ENCODE results near the gene MYO9B.
A peak's percentile ranks its signal among the peaks of the same experiment; 100 is the strongest.

The MYO9B gene

GRCh38 chr19:17075035-17075863 lies at the start of gene MYO9B, which contains the start of gene HAUS8:
Gene MYO9B, plus strand, starts transcription at chr19:17075777. Its CDS starts 25,941 bp downstream, at chr19:17101718.
Gene HAUS8, minus strand, starts transcription at chr19:17075452. Its CDS starts 30 bp downstream, at chr19:17075422.
- DNase-seq = peak; percentile 100

DNA sequence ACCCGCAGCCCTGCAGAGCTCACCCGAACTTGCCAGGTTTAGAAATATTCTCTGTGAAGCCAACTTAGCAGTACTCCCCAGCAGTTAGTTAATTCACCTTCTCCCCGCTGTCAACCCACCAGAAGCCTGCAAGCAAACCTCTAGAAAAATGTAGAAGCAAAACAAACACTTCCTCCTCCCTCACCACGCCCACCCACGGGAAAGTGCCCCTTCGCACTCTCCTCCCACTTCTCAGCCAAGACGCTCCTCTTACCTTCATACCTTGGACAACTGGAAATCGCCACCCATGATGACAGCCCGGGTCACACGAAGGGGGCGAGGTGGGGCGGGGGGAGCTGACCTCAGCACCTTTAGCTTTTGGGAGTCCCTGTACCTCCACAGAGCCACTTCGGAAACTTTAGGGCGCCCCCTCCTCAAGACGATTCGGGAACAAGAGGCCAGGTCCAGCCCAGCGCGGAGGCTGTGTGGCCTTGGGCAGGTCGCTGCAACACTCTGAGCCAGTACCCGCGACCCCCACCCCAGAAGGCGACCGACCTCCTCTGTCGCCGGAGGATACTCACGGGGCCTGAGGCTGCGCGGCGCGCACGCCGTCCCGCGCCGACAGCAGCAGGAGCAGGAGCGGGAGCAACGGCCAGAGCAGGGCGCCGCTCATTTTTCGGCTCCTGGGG lies 49.5 kb upstream of the MYO9B start:
- no peak for DNase-seq

DNA sequence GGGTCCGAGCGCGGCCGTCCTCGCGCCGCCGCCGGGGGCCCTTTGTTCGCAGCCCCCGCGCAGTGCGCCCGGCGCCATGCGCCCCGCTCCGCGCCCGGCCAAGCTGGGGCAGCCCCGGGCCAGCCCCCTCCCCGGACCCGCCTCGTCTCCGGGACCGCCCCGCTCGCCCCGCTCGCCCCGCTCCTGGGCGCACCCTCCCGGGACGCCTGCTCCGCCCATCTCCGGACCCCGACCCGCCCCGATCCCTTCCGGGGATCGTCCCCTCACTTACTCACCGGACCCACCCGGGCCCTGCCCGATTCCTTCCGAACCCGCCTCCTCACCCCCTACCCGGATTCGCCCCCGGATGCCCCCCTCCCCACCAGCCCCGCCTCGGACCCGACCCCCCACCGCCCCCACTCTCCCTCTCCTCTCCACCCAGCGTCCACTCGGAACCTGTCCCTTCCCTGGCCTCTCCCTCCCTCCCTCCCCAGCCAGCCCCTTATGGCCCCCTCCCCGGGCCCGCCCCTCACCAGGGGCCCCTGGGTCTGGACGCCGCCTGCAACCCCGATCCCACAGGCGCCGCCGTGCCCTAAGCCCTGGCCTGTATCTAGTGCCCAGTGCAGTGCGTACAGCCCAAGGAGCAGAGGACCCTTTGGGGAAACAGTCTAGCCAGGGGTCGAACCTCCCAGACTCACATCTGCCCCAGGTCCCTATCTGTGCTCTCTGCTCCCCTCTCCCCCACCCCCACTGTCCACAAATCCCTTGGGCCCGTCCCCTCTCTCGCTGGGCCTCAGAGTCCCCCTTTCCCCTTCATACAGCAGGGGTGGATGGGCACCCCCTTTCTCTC lies 48.7 kb upstream of the MYO9B start, which contains the start of gene CPAMD8:
Gene CPAMD8, minus strand, starts transcription at position 105 of the 829 bp plus-strand sequence. CDS start 168 bp downstream, outside the sequence.
- DNase-seq = no peak

DNA sequence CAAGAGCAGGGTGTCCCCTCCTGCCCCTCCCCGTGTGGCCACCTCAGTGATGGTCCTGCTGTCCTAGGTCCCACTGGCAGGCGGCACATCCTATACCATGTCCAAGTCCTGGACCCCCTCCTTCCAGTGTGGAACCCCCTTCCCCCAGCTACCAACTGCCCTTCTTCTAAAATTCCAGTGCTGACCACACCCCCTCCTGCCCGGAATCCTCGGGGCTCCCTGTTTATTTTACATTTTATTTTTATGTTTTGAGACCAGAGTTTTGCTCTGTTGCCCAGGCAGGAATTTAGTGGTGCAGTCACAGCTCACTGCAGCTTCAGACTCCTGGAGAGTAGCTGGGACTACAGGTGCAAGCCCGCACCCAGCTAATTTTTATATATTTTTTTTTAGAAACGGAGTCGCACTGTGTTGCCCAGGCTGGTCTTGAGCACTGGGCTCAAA lies 48.0 kb upstream of the MYO9B start:
- DNase-seq = no peak

- no peak for DNase-seq
Measured at GRCh38 chr19:17031741-17032140, 43.8 kb upstream of the MYO9B start.

GRCh38 chr19:17035842-17036424 lies 39.6 kb upstream of the MYO9B start:
- no peak for DNase-seq

GRCh38 chr19:17036640-17037039 lies 38.9 kb upstream of the MYO9B start:
- DNase-seq = no peak

DNA sequence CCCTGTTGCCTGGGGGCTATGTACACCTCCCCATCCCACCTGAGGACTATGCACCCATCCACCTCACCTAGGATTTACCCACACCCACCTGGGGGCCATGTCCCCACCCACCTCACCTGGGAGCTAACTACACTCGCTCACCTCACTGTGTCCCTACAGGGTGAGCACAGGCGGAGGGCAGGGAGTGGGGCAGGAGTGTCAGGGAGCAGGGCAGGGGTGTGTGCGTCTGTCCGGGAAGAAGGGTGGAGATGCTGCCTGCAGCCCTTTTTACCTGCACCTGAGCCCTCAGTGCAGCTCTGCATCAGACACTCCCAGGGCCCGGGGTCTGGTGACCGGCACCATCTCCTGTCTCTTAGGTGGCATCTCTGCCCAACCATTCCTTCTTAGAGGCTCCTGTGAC lies 38.4 kb upstream of the MYO9B start:
- DNase-seq = no peak

DNA sequence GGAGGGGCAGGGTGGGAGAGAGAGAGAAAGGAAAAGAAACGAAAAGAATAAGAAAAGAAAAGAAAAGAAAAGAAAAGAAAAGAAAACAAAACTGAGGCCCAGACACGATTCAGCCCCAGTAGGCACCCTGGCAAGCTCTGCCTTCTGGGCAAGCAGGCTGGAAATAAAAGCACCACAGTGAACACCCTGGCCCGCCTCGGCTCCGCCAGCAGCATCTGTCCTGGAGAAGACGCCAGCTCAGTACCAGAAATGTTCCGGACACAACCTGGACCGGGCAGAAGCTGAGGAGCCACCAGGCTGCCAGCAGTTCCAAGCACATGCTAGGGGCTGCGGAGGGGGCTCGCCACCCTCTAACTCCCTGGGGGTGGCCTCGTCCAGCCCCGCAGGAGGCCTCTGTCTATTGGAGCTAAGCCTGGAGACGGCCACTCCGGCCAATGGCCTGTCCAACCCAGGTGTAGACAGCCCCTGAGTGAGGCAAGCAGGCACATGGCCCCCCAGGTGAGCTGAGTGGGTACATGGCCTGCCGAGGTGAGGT lies 37.5 kb upstream of the MYO9B start:
- DNase-seq = no peak

GRCh38 chr19:17041976-17042375 lies 33.6 kb upstream of the MYO9B start:
- no peak for DNase-seq

DNA sequence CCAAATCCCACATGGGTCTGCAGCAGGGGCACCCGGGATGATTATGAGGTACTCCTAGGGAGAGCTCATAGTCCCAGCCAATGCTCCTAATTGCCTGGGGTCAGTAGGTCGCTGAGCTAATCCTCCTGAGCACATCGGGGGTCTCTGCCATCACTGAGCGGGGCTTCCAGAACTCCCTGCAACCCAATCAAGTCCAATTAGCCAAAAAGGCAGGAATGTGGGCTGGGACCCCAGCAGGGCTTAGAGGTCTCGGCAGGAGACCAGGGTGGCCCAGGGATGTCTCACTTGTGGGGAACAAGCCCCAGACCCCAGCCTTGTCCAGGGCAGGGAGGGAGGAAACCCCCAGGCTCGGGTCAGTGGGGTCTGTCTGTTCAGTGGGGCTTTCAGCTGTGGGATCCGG lies 31.8 kb upstream of the MYO9B start:
- no peak for DNase-seq

- DNase-seq = no peak
Measured at GRCh38 chr19:17045907-17046502, 29.6 kb upstream of the MYO9B start.

- no peak for DNase-seq
Measured at GRCh38 chr19:17048885-17049453, 26.6 kb upstream of the MYO9B start.

DNA sequence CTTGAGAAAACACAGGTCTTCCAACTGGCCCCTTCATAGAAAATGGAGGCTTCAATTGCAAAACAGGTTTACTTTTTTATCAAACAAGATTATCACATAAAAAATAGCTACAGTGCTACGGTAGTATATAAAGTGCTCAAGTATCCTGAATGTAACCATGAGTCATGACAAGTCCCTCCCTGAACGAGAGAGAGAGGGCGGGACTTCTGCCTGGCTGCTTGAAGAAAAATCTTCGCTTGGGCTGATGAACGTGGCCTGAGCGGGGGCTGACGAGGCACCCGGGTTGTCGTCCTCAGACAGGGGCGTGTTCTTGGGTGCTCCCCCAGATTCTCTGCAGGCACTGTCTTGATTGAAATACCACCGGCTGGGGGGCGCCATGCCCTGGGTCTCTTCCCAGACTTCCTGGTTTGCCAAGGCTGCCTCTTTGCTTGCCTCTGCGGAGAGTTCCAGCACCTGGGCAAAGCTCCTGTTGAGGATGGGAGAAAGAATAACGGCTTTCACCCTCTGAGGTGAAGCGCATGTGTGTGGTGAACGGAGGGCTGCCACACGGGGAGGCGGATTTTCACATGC lies 25.8 kb upstream of the MYO9B start:
- DNase-seq = no peak

DNA sequence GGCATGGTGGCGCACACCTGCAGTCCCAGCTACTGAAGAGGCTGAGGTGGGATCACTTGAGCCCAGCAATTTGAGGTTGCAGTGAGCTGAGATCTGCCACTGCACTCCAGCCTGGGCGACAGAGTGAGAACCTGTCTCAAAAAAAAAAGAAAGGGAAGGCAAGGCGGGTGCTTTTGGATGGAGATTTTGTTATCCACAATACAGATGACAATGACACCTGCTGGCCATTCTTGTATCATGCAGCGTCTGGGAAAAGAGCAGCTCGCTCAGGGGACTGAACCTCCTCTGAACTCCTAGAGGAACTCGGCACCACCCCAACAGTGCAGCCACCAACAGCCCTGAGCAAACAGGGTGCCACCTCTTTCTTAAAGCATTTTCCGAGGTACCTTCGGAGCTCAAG lies 23.1 kb upstream of the MYO9B start:
- no peak for DNase-seq

DNA sequence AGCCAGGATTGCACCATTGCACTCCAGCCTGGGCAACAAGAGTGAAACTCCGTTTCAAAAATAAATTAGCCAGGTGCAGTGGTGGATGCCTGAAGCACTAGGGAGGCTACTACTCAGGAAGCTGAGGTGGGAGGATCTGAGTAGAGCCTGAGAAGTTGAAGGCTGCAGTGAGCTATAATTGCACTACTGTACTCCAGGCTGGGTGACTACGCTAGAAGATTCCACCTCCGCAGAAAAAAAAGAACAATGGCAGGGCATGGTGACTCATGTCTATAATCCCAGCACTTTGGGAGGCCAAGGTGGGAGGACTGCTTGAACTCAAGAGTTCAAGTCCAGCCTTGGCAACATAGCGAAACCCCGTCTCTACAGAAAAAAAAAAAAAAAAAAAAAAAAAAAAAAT lies 20.8 kb upstream of the MYO9B start:
- no peak for DNase-seq

DNA sequence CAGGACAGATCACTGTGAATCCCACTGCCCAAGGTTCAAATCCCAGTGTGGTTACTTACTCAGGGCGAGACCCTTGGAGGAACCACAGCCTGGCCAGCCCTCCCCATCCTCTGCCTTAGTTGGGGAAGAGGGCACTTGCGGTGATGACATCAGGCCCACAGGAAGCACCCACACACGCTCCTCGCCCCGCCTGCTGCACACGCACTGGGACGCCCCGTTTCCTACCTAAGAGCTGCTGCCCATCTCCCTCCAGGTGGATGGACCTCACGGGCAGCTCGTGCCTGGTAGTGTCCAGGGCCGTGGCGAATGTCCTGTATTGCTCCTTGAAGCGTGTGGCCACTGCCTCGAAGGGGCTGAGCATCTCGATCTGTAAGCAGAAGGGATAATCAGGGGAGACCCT lies 19.9 kb upstream of the MYO9B start:
- no peak for DNase-seq

GRCh38 chr19:17058236-17058635 lies 17.3 kb upstream of the MYO9B start:
- no peak for DNase-seq

- no peak for DNase-seq
Measured at GRCh38 chr19:17060802-17061201, 14.8 kb upstream of the MYO9B start.

- no peak for DNase-seq
Measured at GRCh38 chr19:17061205-17061604, 14.4 kb upstream of the MYO9B start.

GRCh38 chr19:17061691-17062090 lies 13.9 kb upstream of the MYO9B start:
- no peak for DNase-seq

Measured in right forelimb (tissue), 1 donor.